Natural killer cell (primary cell): ENCODE measurements around the gene PLEKHG5. TPM values are rescaled to one million over a fixed set of nuclear protein-coding genes. Genes with fewer than 3 reads are reported as not detected.

Experiments used
- ATAC-seq, 3 donors: fragments of 150-1000 bp in 2 of 3; fragments of 200-7000 bp in 1 of 3; cut with Tn5 transposase; 1 replicate in 1 of 3; 2 replicates in 2 of 3; pipeline ENCODE4 v1.10.0; 2021; ENCODE audit warnings: mild to moderate bottlenecking in 2 of 3, moderate library complexity in 2 of 3
- DNase-seq, 2 donors: peaks; one replicate each; pipeline versions ENCODE4 v3.0.0 to v3.0.0-alpha.2; 2013 to 2021; ENCODE audit warnings: mixed read lengths in 1 of 2
- H3K27ac ChIP-seq: one replicate; pipeline ENCODE4 v1.5.1; 2013; ENCODE audit warnings: mild to moderate bottlenecking, low read length
- H3K27me3 ChIP-seq: one replicate; pipeline ENCODE4 v1.6.1; 2013; ENCODE audit warnings: low read length; ENCODE audit not compliant: control insufficient read depth, insufficient read depth
- H3K36me3 ChIP-seq: one replicate; pipeline ENCODE4 v1.6.1; 2013; ENCODE audit warnings: low read length; ENCODE audit not compliant: control insufficient read depth, insufficient read depth
- H3K4me1 ChIP-seq: one replicate; pipeline ENCODE4 v1.6.1; 2013; ENCODE audit warnings: low read length; ENCODE audit not compliant: control insufficient read depth, insufficient read depth
- H3K4me3 ChIP-seq: one replicate; pipeline ENCODE4 v1.5.1; 2013; ENCODE audit warnings: low read length
- H3K9me3 ChIP-seq: one replicate; pipeline ENCODE4 v1.6.1; 2013; ENCODE audit warnings: low read length; ENCODE audit not compliant: control insufficient read depth, insufficient read depth
- H3K27ac Mint-ChIP-seq, 2 donors: one replicate each; pipeline ENCODE4 v1.8.0; 2022; ENCODE audit warnings: mild to moderate bottlenecking in 2 of 2, mixed read lengths in 2 of 2, moderate library complexity in 1 of 2
- H3K27me3 Mint-ChIP-seq, 2 donors: one replicate each; pipeline ENCODE4 v1.8.0; 2022; ENCODE audit warnings: low read depth in 2 of 2, mixed read lengths in 2 of 2
- H3K36me3 Mint-ChIP-seq: one replicate; pipeline ENCODE4 v1.8.0; 2022; ENCODE audit warnings: mixed read lengths
- H3K4me1 Mint-ChIP-seq, 2 donors: one replicate each; pipeline ENCODE4 v1.8.0; 2022; ENCODE audit warnings: mixed read lengths in 2 of 2
- H3K4me3 Mint-ChIP-seq: one replicate; pipeline ENCODE4 v1.8.0; 2022; ENCODE audit warnings: mild to moderate bottlenecking, moderate library complexity, mixed read lengths
- H3K9me3 Mint-ChIP-seq, 2 donors: one replicate each; pipeline ENCODE4 v1.8.0; 2022; ENCODE audit warnings: mixed read lengths in 2 of 2
- CTCF ChIP-seq: fragments of 200-600 bp; IDR thresholded peaks from one replicate; pipeline ENCODE4 v1.8.0; 2022; ENCODE audit warnings: antibody characterized with exemption
- WGBS: methylation state at CpG from one replicate; pipeline ENCODE4 v1.1.7; 2013; ENCODE audit warnings: missing lambda C conversion rate; ENCODE audit not compliant: insufficient coverage; 5-methylcytosine and 5-hydroxymethylcytosine counted together
- intact Hi-C: fragments of 100-400 bp; cut with micrococcal nuclease; formaldehyde crosslinking; loops from one replicate; pipeline ENCODE4 v1.14.2; 2022
- total RNA-seq, 4 donors: library from RNA; stranded (reverse); fragments of 120-200 nt in 1 of 4; gene quantifications; one replicate each; pipeline versions ENCODE4 v1.2.3 to v1.2.4, GENCODE V29; 2013 to 2022

Gene PLEKHG5
- total RNA-seq, 3 donors from 2014 or later (not counting 1 experiment from before 2014, with no cell fraction given) = 0.16 to 1.1 (median 0.54) TPM

DNA sequence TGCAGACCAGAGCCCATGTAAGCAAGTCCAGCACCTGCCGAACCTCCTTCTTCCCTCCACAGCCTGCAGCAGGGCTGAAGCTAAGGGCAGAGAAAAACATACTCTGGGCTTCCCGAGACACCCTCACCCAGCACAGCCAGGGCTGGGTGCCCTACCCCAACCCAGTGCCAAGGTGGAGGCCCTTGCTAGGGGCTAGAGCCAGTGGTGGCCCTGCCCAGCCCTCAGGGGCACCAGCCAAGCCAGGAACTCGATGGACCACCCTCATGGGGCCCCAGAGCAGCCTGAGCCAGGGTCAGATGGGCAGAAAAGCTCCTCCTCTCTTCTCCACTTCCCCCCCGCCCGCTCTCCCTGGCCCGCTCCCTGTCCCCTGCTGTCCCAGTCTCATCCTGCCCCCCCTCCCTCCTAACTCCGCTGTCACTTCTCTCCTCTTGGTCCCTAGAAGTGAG is 41.4 kb downstream of the PLEKHG5 start:
- H3K9me3 ChIP-seq = no peaks in the 10 kb centered on the region
- H3K27ac ChIP-seq = no peak overlapping the region
- H3K4me3 ChIP-seq = no peak overlapping the region
- H3K4me1 Mint-ChIP-seq = peaks cover 0 to 11% of the 10 kb centered on the region in 2 donors
- no peak overlapping the region for H3K4me3 Mint-ChIP-seq
- intact Hi-C loops = no loop called here
- WGBS = 19% methylated on average over 6 of the region's 7 CpGs
- H3K27me3 Mint-ChIP-seq = peaks cover 12 to 36% of the 10 kb centered on the region in 2 donors
- H3K36me3 Mint-ChIP-seq = no peaks in the 10 kb centered on the region
- peaks cover 17% of the 10 kb centered on the region for H3K27me3 ChIP-seq
- TF ChIP-seq CTCF = no peak
- H3K27ac Mint-ChIP-seq = no peak overlapping the region
- no peaks in the 10 kb centered on the region for H3K9me3 Mint-ChIP-seq
- peaks cover 25% of the 10 kb centered on the region for H3K4me1 ChIP-seq
- DNase-seq = no peak
- no peak for ATAC-seq
- H3K36me3 ChIP-seq = no peaks in the 10 kb centered on the region

DNA sequence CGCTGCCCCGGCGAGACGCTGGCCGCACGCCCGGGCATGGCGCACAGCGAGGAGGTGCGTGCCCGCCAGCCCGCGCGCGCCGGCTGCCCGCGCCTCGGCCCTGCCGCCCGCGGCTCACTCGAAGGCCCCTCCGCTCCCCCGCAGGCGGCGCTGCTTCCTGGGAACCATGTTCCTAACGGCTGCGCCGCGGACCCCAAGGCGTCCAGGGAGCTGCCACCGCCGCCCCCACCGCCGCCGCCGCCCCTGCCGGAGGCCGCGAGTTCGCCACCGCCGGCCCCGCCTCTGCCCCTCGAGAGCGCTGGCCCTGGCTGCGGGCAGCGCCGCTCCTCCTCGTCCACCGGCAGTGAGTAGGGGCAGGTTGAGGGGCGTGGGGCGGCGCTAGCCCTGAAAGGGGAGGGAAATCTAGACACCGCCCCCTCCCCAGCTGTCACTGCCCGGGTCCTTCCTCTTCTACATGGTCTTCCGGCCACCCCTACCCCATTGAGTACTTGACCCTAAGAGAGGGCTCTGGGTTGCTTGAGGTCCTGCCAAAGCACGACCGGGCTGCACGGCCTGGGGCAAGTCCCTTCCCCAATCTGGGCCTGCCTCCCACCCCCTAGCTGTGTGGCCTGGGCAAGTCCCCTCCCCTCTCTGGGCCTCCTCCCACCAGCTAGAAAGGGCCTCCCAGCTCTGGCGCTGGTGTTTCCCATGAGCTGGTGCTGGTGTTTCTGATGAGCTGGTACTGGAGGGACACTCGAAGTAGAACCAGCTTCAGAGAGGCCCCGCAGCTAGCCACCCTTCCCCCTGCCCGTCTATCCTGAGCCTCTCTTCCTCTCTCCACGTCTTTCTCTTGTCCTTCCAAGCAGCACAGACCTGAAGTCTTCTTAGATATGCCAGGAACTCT is 42.5 kb downstream of the PLEKHG5 start:
- intact Hi-C loops = no loop called here
- Histone ChIP-seq H3K27ac (no peak overlapping the region), H3K4me3 (no peak overlapping the region), H3K4me1 (peaks cover 25% of the 10 kb centered on the region), H3K27me3 (peaks cover 17% of the 10 kb centered on the region), H3K9me3 (no peaks in the 10 kb centered on the region), H3K36me3 (no peaks in the 10 kb centered on the region)
- DNase-seq (peak in 1 of 2 donors; percentile 69), ATAC-seq (peak; percentile 21 to 54 (median 27))
- H3K27me3 Mint-ChIP-seq = peaks cover 17 to 41% of the 10 kb centered on the region in 2 donors
- H3K4me3 Mint-ChIP-seq = peak overlapping the region; percentile 17
- no peaks in the 10 kb centered on the region for H3K36me3 Mint-ChIP-seq
- TF ChIP-seq CTCF = no peak
- peak overlapping the region in 1 of 2 donors; percentile 51 for H3K27ac Mint-ChIP-seq
- no peaks in the 10 kb centered on the region for H3K9me3 Mint-ChIP-seq
- WGBS = 5% methylated on average over 59 of the region's 66 CpGs
- H3K4me1 Mint-ChIP-seq = peaks cover 0 to 11% of the 10 kb centered on the region in 2 donors

- no peaks in the 10 kb centered on the region for H3K9me3 Mint-ChIP-seq
- intact Hi-C loops = no loop called here
- H3K27ac Mint-ChIP-seq = no peak overlapping the region
- peaks cover 0 to 6% of the 10 kb centered on the region in 2 donors for H3K4me1 Mint-ChIP-seq
- H3K4me1 ChIP-seq = peaks cover 25% of the 10 kb centered on the region
- TF ChIP-seq CTCF = no peak
- no peak overlapping the region for H3K27ac ChIP-seq
- peak overlapping the region; percentile 37 for H3K4me3 Mint-ChIP-seq
- peaks cover 17% of the 10 kb centered on the region for H3K27me3 ChIP-seq
- no peaks in the 10 kb centered on the region for H3K36me3 ChIP-seq
- DNase-seq = peak in 1 of 2 donors; percentile 70
- H3K9me3 ChIP-seq = no peaks in the 10 kb centered on the region
- no peak overlapping the region for H3K4me3 ChIP-seq
- ATAC-seq = peak in 2 of 3 donors; percentile 45 to 49
- peaks cover 9 to 33% of the 10 kb centered on the region in 2 donors for H3K27me3 Mint-ChIP-seq
- 5% methylated on average over 68 of the region's 68 CpGs for WGBS
- no peaks in the 10 kb centered on the region for H3K36me3 Mint-ChIP-seq
Observed at GRCh38 chr1:6447818-6448748, 43.4 kb downstream of the PLEKHG5 start.
